NB4 (cell line): Measurements from ENCODE around the gene DTNBP1.

Source experiments
- MYC ChIP-seq: IDR thresholded peaks from 2 replicates; pipeline ENCODE4 v1.6.1; 2011; ENCODE audit warnings: low read depth, low read length
- POLR2A ChIP-seq: IDR thresholded peaks from 2 replicates; pipeline ENCODE4 v1.6.1; 2011; ENCODE audit warnings: mild to moderate bottlenecking; ENCODE audit not compliant: insufficient read length; ENCODE audit errors: extremely low read depth
- TF ChIP-seq, protein P1 (sequence below): IDR thresholded peaks from one replicate; pipeline ENCODE4 v1.5.1; 2012; ENCODE audit warnings: low read depth, low read length
- TF ChIP-seq, protein P2 (sequence below): IDR thresholded peaks from 2 replicates; pipeline ENCODE4 v1.6.1; 2011; ENCODE audit warnings: low read depth, low read length

DNA sequence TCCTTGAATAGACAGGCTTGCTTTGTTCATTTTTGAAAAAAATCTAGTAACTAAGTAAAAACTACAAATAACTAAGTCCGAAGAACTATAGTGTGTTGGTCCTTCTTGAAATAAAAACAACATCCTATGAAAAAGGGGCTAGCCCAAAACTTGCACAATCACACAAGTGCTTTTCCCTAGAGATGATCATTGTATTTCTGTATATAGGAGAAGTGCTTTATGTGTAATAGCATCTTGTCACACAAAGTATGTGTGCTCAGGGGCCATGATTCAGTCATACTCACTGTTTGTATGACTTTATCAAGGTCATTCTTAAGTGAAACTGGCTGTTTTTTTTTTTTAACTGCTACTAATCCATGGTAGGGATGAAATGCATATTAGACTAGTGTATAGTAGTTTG, 179.8 kb downstream of the DTNBP1 start:
- TF ChIP-seq, protein P1, sequence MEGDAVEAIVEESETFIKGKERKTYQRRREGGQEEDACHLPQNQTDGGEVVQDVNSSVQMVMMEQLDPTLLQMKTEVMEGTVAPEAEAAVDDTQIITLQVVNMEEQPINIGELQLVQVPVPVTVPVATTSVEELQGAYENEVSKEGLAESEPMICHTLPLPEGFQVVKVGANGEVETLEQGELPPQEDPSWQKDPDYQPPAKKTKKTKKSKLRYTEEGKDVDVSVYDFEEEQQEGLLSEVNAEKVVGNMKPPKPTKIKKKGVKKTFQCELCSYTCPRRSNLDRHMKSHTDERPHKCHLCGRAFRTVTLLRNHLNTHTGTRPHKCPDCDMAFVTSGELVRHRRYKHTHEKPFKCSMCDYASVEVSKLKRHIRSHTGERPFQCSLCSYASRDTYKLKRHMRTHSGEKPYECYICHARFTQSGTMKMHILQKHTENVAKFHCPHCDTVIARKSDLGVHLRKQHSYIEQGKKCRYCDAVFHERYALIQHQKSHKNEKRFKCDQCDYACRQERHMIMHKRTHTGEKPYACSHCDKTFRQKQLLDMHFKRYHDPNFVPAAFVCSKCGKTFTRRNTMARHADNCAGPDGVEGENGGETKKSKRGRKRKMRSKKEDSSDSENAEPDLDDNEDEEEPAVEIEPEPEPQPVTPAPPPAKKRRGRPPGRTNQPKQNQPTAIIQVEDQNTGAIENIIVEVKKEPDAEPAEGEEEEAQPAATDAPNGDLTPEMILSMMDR, result no peak
- TF ChIP-seq POLR2A (no peak), MYC (no peak)
- TF ChIP-seq, protein P2, sequence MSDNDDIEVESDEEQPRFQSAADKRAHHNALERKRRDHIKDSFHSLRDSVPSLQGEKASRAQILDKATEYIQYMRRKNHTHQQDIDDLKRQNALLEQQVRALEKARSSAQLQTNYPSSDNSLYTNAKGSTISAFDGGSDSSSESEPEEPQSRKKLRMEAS, result no peak
